Measurements from ENCODE around the gene LCE2B. TPM values are rescaled to one million over a fixed set of nuclear protein-coding genes. Genes with fewer than 3 reads are reported as not detected.

The LCE2B gene
- total RNA-seq, 1 experiment from 2014 or later: not detected

- H2AFZ ChIP-seq (ENCODE audit: low read length): no peak overlapping the region
- Mint-ChIP-seq H3K9me3 (peaks cover 92 to 94% of the 10 kb centered on the region in 2 experiments), H3K36me3 (ENCODE audit: insufficient read depth in 1 of 3, low read depth in 3 of 3) (peaks cover 0 to 26% (median 13%) of the 10 kb centered on the region in 3 experiments; a peak in 5 of 7 replicates), H3K4me3 (no peak overlapping the region), H3K27me3 (ENCODE audit: low read depth) (no peaks in the 10 kb centered on the region; the same call in 1 of the 2 replicates), H3K27ac (no peak overlapping the region), H3K4me1 (no peaks in the 10 kb centered on the region)
- H3K4me1 ChIP-seq (ENCODE audit: insufficient read depth, low read length): no peaks in the 10 kb centered on the region
- no peak overlapping the region for H3K56ac ChIP-seq (ENCODE audit: insufficient read length, low read depth, low read length)
- H3K23ac ChIP-seq (ENCODE audit: insufficient read length, low read depth, low read length): no peak overlapping the region
- H2BK5ac ChIP-seq (ENCODE audit: insufficient read length, low read length): no peak overlapping the region
- H3K9me3 ChIP-seq (ENCODE audit: control insufficient read depth, low read depth, low read length): peaks cover 90% of the 10 kb centered on the region
- no CpG with 5 or more reads among the region's 3 CpGs for WGBS (ENCODE audit: extremely low coverage, insufficient read length, low lambda C conversion rate)
- H4K20me1 ChIP-seq (ENCODE audit: control insufficient read depth, insufficient read depth, insufficient read length): no peaks in the 10 kb centered on the region
- H3T11ph ChIP-seq (ENCODE audit: low read length): no peak overlapping the region
- H3K79me1 ChIP-seq (ENCODE audit: insufficient read depth, low read depth, low read length, poor library complexity, severe bottlenecking): no peaks in the 10 kb centered on the region
- no peak overlapping the region for H3K4me2 ChIP-seq (ENCODE audit: insufficient read depth, insufficient read length, low read length)
- no peaks in the 10 kb centered on the region for H3K23me2 ChIP-seq (ENCODE audit: insufficient read length, low read depth, low read length, poor library complexity, severe bottlenecking)
- no peaks in the 10 kb centered on the region for H3K79me2 ChIP-seq (ENCODE audit: insufficient read depth, low read length)
- no peak overlapping the region for H3K9ac ChIP-seq (ENCODE audit: extremely low read depth, insufficient read length, low read length)
- DNase-seq: no peak
- H4K8ac ChIP-seq (replicated peaks; ENCODE audit: insufficient read length, low read depth, low read length): no peak overlapping the region
- H3K4ac ChIP-seq (ENCODE audit: low read depth, low read length): no peak overlapping the region
- no peak overlapping the region for H3K14ac ChIP-seq (ENCODE audit: insufficient read depth, low read length)
- H2BK15ac ChIP-seq (ENCODE audit: low read depth, low read length): no peak overlapping the region
- no peak overlapping the region for H2BK120ac ChIP-seq (ENCODE audit: low read depth, low read length, poor library complexity, severe bottlenecking)
- no peak overlapping the region for H2AK5ac ChIP-seq (ENCODE audit: insufficient read length, low read length)
- no peaks in the 10 kb centered on the region for H3K27me3 ChIP-seq (ENCODE audit: insufficient read depth, low read length)
- H2BK12ac ChIP-seq (ENCODE audit: insufficient read length, low read depth, low read length): no peak overlapping the region
- H4K5ac ChIP-seq (ENCODE audit: insufficient read length, low read depth, low read length): no peak overlapping the region
- no peak overlapping the region for H2BK20ac ChIP-seq (ENCODE audit: low read depth, low read length, poor library complexity, severe bottlenecking)
- H4K91ac ChIP-seq (ENCODE audit: insufficient read length, low read depth, low read length): no peak overlapping the region
- no peak overlapping the region for H3K27ac ChIP-seq (ENCODE audit: insufficient read length, low read depth, low read length)
- no peak for TF ChIP-seq CTCF (conservative IDR thresholded peaks at IDR 0.05)
- H3K18ac ChIP-seq (ENCODE audit: insufficient read length, low read depth, low read length): no peak overlapping the region
These were observed 40.8 kb upstream of the LCE2B start for GRCh38 chr1:152645146-152645545.

All from H9 (cell line).